Sigmoid colon (tissue), 3 donors: Measurements from ENCODE around the gene SIGLEC8.
"Not testable (repeated sequence)": the region's sequence is repeated elsewhere in the genome, so short reads cannot be mapped to it uniquely, and the experiment has no call there.

Source experiments
- POLR2A ChIP-seq, 2 donors: fragments of 450-650 bp; IDR thresholded peaks; one replicate each; pipeline ENCODE4 v1.6.1; 2016; ENCODE audit warnings: antibody characterized with exemption in 2 of 2, mild to moderate bottlenecking in 2 of 2, moderate library complexity in 2 of 2
- TF ChIP-seq, protein P1 (sequence below), 4 experiments: fragments of 450-650 bp in 3 of 4; fragments of 200-600 bp in 1 of 4; IDR thresholded peaks; one replicate each; pipeline ENCODE4 v1.5.1; 2016 to 2019; ENCODE audit warnings: antibody characterized with exemption in 4 of 4, mild to moderate bottlenecking in 3 of 4, moderate library complexity in 2 of 4

DNA sequence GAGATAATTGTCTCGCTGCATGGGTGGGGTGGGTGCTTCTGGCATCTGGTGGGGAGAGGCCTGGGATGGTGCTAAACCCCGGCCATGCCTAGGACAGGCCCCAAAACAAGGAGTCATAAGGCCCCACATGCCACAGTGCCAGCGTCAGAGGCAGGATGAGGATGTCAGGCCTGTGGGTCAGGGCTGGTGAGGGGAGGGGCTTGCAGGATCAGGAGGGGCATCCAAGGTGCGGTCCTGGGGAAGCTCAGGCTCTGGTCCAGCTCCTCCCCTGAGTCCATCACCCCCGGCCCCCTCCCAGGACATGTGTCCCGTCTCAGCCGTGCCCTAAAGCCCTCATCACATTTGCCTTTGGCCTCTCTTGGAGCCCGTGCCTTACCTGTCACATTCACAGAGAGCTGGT is 42.7 kb upstream of the SIGLEC8 start:
- TF ChIP-seq, protein P1, sequence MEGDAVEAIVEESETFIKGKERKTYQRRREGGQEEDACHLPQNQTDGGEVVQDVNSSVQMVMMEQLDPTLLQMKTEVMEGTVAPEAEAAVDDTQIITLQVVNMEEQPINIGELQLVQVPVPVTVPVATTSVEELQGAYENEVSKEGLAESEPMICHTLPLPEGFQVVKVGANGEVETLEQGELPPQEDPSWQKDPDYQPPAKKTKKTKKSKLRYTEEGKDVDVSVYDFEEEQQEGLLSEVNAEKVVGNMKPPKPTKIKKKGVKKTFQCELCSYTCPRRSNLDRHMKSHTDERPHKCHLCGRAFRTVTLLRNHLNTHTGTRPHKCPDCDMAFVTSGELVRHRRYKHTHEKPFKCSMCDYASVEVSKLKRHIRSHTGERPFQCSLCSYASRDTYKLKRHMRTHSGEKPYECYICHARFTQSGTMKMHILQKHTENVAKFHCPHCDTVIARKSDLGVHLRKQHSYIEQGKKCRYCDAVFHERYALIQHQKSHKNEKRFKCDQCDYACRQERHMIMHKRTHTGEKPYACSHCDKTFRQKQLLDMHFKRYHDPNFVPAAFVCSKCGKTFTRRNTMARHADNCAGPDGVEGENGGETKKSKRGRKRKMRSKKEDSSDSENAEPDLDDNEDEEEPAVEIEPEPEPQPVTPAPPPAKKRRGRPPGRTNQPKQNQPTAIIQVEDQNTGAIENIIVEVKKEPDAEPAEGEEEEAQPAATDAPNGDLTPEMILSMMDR (IDR thresholded peaks at IDR 0.05), result not testable (repeated sequence)
- not testable (repeated sequence) for TF ChIP-seq POLR2A (IDR thresholded peaks at IDR 0.05)
